ENCODE data around the gene BROX. TPM values are rescaled to one million over a fixed set of nuclear protein-coding genes. Genes with fewer than 3 reads are reported as not detected.

BROX gene, protein sequence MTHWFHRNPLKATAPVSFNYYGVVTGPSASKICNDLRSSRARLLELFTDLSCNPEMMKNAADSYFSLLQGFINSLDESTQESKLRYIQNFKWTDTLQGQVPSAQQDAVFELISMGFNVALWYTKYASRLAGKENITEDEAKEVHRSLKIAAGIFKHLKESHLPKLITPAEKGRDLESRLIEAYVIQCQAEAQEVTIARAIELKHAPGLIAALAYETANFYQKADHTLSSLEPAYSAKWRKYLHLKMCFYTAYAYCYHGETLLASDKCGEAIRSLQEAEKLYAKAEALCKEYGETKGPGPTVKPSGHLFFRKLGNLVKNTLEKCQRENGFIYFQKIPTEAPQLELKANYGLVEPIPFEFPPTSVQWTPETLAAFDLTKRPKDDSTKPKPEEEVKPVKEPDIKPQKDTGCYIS
- total RNA-seq = 51.0 and 59.4 TPM in 2 replicates

DNA sequence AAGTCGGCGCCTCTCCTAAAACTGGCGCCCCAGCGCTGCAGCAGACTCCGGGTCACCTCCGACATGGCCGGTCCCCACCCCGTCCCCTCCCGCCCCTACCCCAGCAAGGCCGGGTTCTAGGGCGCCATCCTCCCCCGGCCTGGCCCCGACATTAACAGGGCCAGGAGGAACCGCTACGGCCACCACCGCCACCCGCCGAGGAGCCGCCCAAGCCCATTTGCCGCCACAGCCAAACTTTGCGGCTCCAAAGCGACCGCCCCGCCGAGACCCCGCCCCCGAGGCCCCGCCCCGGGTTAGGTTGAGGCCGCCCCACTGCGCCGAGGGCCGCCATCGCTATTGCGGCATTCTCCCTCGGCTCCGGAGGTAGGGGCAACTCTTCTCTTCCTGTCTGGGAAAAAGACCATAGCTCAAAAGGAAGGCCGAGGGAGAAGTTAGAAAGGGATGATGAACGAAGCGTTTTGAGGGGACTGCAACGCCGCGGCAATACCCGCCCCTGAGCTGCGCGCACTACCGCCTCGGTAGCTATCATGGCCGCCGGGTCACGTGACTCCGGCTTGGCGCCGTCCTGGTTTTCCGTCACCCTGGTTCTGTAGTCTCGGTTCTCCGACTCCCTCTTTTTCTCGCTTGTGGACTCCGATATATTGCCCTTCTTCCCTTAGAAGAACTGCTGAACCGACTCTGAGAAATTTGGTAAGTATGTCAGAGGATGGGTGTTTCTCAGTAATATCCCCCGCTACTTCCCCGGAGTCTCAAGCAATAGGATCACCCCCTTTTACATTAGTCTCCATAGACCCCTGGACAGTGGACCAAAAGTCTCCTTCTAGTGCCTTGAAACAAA, at the start of gene BROX, which contains the start of gene AIDA:
TSS of gene BROX (plus strand) at position 312 of the 838 bp plus-strand sequence. CDS start 3,136 bp downstream, outside the sequence.
TSS of gene AIDA (minus strand) at position 239 of the 838 bp plus-strand sequence. CDS start at position 65, 174 bp downstream.

DNA sequence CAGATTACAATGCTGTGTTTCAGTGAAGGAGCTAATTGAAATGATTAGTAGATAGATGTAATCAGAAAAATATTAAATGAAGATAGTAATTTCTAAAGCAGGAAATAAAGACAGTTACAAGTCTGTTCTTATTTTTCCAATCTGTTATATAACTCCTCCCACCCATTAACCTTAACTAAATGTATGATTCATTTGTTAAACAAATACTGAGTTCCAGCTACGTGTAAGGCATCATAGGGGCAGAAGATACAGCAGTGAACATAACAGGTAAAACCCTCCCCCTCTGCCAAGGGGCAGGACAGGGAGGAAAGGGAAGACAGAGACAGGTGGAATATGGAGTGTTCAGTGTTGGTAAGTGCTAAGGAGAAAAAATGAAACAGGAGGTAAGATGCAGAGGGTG, 24.6 kb downstream of the BROX start, which contains the start of gene FAM177B:
TSS of gene FAM177B (plus strand) at position 231 of the 400 bp plus-strand sequence. CDS start 9,344 bp downstream, outside the sequence.

Other genes with a start within 250 kb of the BROX start
- 0.28 TPM in 1 of 2 replicates, not detected in the other for gene HHIPL2, start 164.5 kb upstream of the BROX start, total RNA-seq
- gene TAF1A, start 122.6 kb upstream of the BROX start, total RNA-seq = 13.0 and 16.1 TPM in 2 replicates
- 36.4 and 56.4 TPM in 2 replicates for gene MIA3, start 94.5 kb upstream of the BROX start, total RNA-seq
- gene AIDA, start 73 bp upstream of the BROX start, total RNA-seq = 45.7 and 93.2 TPM in 2 replicates
- gene FAM177B, start 24.6 kb downstream of the BROX start, total RNA-seq = not detected in 2 replicates
- gene DISP1, start 102.5 kb downstream of the BROX start, total RNA-seq = 2.9 and 7.3 TPM in 2 replicates

All from regular cardiac myocyte (primary cell).